Body of pancreas (tissue), 4 donors: ENCODE measurements around the gene NTSR1.

Experiments
- POLR2A ChIP-seq, 3 donors: fragments of 450-650 bp; IDR thresholded peaks; one replicate each; pipeline ENCODE4 v1.6.1; 2016; ENCODE audit warnings: antibody characterized with exemption in 3 of 3, mild to moderate bottlenecking in 2 of 3
- TF ChIP-seq, protein P1 (sequence below), 7 experiments: fragments of 450-650 bp in 4 of 7; fragments of 200-600 bp in 3 of 7; sonication (generic) in 3 of 7; IDR thresholded peaks; one replicate each; pipeline ENCODE4 v1.5.1; 2016 to 2019; ENCODE audit warnings: antibody characterized with exemption in 7 of 7

DNA sequence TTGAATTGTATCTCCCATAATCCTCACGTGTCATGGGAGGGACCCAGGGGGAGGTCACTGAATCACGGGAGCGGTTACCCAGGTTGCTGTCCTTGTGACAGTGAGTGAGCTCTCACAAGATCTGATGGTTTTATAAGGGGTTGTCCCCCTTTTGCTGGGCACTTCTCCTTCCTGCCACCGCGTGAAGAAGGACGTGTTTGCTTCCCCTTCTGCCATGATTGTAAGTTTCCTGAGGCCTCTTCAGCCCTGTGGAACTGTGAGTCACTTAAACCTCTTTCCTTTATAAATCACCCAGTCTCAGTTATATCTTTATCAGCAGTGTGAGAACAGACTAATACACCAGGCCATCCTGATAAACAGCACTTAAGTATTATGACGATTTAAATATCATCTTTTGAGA lies 78.7 kb downstream of the NTSR1 start:
- no peak for TF ChIP-seq POLR2A (IDR thresholded peaks at IDR 0.05)
- TF ChIP-seq, protein P1, sequence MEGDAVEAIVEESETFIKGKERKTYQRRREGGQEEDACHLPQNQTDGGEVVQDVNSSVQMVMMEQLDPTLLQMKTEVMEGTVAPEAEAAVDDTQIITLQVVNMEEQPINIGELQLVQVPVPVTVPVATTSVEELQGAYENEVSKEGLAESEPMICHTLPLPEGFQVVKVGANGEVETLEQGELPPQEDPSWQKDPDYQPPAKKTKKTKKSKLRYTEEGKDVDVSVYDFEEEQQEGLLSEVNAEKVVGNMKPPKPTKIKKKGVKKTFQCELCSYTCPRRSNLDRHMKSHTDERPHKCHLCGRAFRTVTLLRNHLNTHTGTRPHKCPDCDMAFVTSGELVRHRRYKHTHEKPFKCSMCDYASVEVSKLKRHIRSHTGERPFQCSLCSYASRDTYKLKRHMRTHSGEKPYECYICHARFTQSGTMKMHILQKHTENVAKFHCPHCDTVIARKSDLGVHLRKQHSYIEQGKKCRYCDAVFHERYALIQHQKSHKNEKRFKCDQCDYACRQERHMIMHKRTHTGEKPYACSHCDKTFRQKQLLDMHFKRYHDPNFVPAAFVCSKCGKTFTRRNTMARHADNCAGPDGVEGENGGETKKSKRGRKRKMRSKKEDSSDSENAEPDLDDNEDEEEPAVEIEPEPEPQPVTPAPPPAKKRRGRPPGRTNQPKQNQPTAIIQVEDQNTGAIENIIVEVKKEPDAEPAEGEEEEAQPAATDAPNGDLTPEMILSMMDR (IDR thresholded peaks at IDR 0.05) = no peak
